ENCODE results near the gene CDCA8.

GRCh38 chr1:37676281-37677142 lies 15.8 kb upstream of the CDCA8 start:
- TF ChIP-seq CTCF (IDR thresholded peaks at IDR 0.05) (peak in 2 of 4 experiments; percentile 24 to 28), POLR2A (IDR thresholded peaks at IDR 0.05) (no peak)

All from uterus (tissue), 2 donors.